ENCODE measurements around the gene ATAD2B. TPM values are rescaled to one million over a fixed set of nuclear protein-coding genes. Genes with fewer than 3 reads are reported as not detected.
A peak's percentile ranks its signal among the peaks of the same experiment; 100 is the strongest.
"Not testable (repeated sequence)": the region's sequence is repeated elsewhere in the genome, so short reads cannot be mapped to it uniquely, and the experiment has no call there.

Gene ATAD2B
- polyA plus RNA-seq (ENCODE audit: insufficient read depth in 1 of 5, insufficient read length in 5 of 5, low replicate concordance in 1 of 5) = 10 to 100 TPM; 16.7 to 28.7 (median 27.4) TPM
- long read RNA-seq, donor 1 = 0 reads
- long read RNA-seq, donor 2, partial matches to known transcripts = 6 of 6 reads
- long read RNA-seq, donor 2, other reads (novel, unspliced or antisense) = 0 of 6 reads
- long read RNA-seq, donor 3 = 0 reads
- long read RNA-seq, donor 4 = 0 reads
- long read RNA-seq, donor 5, partial matches to known transcripts = 15 of 15 reads
- long read RNA-seq, donor 5, other reads (novel, unspliced or antisense) = 0 of 15 reads
- long read RNA-seq, donor 6 = 0 reads
- long read RNA-seq, donor 7 = 0 reads
- long read RNA-seq, donor 8 = 0 reads

DNA sequence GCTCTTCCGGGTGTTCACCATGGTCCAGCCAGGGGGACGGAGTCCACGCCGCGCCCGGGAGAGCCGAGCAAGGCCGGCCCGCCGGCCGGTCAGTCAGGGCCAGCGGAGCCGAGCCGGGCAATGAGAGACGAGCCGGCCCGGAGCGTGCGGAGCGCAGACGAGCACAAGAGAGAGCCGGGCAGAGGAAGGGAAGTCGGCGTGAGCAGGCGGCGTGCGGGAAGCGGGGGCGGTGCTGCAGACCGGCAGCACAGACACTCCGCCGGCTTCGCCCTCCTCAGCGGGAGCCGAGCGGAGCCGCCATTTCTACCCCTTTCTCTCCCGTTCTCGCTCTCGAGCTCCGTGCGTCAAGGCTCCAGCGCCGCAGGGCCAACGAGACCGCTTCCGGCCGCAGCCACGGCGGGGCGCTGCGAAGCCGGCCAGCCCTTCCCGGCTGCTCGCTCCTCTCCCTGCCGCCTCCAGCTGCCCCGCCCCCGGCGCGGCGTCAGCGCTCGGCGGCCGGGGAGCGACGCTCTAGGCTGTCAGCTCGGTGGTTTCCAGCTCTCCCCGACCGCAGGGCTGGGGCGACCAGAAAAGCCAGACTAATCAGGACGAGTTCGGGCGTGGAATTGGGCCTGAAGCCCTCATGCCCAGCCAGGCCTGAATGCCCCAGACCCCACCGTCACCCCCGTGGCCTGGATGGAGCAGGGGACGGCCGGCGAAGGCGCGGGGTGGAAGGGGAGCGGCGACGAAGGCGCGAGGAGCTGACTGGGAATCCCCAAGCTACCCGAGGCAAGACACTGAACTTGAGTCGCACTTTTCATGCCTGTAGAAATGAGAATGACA is at the start of gene ATAD2B:
ATAD2B (minus strand) TSS at position 374 of the 822 bp plus-strand sequence; CDS start at position 21, 353 bp downstream.
- peak; percentile 97 for DNase-seq

DNA sequence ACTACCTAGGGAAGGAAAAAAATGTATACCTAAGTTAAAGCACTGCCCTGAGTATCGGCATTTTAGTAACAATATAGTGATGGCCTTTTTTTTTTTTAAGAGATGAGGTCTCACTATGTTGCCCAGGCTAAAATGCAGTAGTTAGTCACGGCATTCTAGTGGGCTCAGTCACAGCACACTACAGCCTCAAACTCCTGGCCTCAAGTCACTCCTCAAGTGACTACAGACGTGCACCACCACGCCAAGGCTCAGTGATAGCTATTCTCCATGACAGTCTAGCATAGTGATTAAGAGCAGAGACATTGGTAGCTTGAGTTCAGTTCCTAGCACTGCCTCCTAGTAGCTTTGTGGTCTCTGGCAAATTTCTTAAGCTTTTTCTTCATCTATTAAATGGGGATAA is 40.9 kb upstream of the ATAD2B start:
- DNase-seq = no peak

DNA sequence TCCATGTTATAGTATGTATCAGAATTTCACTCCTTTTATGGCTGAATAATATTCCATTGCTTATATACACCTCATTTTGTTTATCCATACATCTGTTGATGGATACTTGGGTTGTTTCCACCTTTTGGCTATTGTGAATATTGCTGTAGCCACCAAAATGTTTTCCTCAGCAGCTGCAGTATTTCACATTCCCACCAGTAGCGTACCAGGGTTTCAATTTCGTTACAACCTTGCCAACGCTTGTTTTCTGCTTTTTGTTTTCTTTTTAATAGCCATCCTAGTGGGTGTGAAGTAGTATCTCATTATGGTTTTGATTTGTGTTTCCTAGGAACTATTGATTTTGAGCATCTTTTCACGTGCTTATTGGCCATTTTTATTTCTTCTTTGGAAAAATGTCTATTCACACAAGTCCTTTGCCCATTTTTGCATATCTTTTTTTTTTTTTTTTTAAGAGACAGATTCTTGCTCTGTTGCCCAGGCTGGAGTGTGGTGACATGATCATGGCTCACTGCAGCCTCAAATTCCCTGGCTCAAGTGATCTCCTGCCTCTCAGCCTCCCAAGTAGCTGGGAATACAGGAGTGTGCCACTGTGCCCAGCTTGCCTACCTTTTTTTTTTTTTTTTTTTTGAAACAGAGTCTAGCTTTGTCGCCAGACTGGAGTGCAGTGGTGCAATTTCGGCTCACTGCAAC is 27.5 kb upstream of the ATAD2B start:
- DNase-seq = no peak

DNA sequence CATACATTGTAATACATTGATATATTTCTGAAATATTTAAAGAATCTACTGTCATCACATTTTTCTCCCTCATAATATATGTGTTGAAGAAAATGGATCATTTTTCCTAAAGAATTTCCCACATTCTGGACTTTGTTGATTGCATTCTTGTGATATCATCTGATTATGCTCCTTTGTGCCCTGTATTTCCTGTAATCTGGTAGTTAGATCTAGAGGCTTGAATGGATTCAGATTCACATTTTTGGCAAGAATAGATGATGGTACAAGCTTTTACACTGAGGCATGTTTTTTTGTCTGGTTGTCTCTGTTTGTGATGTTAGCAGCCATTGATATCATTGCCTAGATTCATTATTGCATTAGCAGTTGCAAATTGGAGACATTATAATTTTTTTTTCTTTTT is 26.7 kb upstream of the ATAD2B start:
- DNase-seq = no peak

DNA sequence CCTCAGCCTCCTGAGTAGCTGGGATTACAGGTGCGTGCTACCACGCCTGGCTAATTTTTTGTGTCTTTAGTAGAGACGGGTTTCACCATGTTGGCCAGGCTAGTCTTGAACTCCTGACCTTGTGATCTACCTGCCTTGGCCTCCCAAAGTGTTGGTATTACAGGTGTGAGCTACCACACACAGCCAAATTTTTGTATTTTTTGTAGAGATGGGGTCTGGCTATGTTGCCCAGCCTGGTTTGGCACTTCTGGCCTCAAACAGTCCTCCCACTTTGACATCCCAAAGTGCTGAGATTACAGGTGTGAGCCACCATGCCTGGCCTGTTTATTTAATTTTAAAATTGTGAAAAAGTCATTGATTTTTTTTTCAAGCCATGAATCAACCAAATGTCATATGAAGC is 25.6 kb upstream of the ATAD2B start:
- not testable (repeated sequence) for DNase-seq

GRCh38 chr2:23947350-23947749 is 20.4 kb upstream of the ATAD2B start:
- no peak for DNase-seq

- DNase-seq = no peak
Measured at GRCh38 chr2:23944976-23945375, 18.1 kb upstream of the ATAD2B start.

DNA sequence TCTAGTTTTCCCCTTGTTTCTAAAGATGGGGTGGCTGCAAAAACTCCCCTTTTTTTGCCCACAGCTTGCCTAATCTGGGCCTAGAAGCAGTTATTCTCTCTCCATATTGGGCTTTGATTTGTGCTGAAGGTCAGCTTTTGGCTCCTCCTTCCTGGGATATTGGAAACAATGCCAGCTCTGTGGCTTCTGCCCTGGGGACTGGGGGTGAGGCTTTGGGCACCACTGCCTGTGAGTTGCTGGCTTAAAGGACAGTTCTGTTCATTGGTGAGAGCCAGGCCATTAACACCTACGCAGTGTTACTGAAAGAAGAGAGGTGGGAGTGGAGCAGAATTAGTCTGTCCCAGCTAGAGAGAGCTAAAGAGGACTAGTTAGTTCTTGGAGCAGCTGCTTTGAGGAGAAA is 17.6 kb upstream of the ATAD2B start:
- no peak for DNase-seq

GRCh38 chr2:23943666-23944065 is 16.7 kb upstream of the ATAD2B start:
- DNase-seq = no peak

GRCh38 chr2:23941644-23942043 is 14.7 kb upstream of the ATAD2B start:
- no peak for DNase-seq

DNA sequence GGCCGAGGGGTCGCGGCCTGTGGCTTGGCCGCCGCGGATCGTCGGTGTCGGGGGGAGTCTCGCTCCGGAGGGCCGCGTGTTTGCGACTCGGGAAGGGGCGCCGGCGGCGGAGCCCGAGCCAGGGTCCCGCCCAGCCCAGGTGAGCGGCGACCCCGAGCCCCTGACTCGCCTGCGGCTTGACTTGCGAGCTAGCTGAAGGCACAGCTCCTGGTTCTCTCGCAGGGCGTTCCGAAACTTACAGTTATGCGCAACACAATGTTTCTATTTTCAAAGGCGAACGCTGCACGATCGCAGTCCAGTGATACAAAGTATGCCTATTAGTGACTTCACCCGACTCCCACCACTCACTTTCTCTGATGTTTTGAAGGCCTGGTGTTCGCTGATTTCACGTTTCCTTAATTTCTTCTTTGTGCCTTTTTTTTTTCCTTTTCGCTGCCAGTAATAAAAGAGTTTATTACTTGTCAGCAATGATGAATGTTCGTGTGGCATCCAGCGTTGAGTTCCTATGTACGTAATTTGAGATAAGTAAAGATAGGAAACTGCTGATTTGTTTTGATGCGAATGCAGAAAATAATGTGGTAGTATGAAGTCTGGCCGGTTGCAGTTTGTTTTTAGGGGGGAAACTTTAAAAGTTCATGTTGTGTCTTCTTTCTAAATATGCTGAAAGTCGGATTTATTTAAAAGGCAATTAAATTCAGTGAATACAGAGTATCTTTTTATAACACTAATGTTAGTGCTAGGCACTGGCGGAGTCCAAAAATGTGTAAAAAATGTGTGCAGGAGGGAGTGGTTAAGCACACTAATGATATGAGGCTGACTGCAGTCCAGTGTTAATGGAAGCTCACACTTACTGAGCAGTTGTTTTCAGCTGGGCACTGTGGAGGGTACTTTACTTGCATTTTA is 14.0 kb upstream of the ATAD2B start:
- DNase-seq = peak in 1 of 2 donors; percentile 51

DNA sequence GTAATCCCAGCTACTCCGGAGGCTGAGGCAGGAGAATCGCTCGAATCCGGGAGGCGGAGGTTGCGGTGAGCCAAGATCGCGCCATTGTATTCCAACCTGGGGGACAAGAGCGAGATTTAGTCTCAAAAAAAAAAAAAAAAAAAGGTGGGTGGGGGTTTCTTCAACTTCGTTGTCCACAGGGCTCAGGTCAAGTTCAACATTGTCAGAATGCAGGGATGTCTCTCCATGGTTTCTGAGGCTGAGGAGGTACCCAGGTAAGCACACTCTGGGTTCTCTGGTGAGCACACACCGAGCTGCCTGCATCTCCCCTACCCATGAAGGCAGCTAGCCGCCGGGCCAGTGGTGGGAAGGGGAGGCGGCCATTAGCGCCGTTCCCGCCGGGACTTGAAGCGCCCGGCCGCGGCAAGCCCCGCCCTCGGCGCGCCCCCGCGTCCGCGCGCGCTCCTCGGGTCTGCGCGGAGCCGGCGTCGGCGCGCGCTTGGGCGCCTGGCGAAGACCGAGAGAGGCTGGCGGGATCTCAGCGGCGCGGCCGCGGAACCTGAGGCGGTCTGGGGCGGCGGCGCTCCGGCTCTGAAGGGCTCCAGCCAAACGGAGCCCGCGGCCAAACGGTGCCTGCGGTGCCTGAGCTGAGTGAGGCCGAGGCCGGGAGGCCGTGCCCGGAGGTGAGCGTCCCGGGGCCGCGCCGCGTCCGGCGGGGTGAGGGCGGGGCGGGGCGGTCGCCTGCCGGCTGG is 13.2 kb upstream of the ATAD2B start, which contains the start of gene UBXN2A:
UBXN2A (plus strand) TSS at position 477 of the 731 bp plus-strand sequence. CDS start 17,852 bp downstream, outside the sequence.
- DNase-seq = peak; percentile 86 to 88

DNA sequence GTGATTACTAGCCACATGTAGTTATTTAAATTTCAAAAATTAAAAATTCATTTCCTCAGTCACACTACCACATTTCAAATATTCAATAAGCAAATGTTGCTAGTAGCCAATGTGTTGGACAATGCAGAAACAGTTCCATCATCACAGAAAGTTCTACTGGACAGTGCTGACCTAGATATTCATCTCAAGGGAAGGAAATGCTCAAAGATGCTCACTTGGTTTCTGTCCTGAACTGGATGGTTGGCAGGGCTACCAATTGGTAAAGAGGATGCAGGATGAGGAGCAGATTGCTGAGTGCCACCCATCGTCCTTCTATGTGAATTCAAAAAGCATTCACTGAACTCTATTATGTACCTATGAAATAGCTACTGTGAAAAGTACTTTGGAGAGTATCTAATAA is 7.3 kb upstream of the ATAD2B start:
- no peak for DNase-seq

GRCh38 chr2:23926290-23926749 is 603 bp downstream of the ATAD2B start:
- peak in 1 of 2 donors; percentile 58 for DNase-seq

- DNase-seq = peak; percentile 50 to 62
Measured at GRCh38 chr2:23925702-23926289, 1.1 kb downstream of the ATAD2B start.

DNA sequence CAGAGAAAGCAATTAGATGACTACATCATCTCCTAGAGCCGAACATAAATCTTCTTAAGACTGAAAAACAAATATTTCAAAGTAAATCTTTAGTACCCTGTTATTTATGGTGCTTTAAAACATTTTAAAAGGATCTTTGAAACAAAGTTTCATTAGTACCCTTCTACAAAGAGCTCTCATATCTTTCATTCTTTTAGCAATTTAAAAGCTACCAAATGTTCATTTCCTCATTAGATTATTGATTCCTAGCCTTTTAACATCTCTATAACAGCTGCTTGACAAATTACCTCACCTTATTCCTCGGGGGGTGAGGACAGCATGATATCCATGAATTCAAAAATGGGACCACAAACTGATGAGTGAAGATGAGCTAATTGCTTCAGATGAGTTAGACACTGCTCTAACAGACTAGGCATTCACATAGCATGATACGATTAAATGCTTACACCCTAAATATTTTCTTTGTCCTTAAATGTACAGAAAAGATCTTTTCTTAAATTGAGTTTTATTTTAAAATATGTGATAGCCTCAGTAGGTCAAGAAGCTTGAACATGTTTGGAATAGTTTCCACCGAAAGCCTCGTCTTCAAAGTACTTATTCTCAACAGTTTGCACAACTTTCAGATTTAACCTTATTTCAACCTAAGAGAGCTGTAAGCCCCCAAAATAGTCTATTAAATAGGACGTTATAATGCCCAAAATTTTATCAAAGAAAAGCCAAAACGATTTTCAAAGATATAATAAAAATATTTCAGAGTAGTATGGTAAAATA is 2.1 kb downstream of the ATAD2B start:
- no peak for DNase-seq

DNA sequence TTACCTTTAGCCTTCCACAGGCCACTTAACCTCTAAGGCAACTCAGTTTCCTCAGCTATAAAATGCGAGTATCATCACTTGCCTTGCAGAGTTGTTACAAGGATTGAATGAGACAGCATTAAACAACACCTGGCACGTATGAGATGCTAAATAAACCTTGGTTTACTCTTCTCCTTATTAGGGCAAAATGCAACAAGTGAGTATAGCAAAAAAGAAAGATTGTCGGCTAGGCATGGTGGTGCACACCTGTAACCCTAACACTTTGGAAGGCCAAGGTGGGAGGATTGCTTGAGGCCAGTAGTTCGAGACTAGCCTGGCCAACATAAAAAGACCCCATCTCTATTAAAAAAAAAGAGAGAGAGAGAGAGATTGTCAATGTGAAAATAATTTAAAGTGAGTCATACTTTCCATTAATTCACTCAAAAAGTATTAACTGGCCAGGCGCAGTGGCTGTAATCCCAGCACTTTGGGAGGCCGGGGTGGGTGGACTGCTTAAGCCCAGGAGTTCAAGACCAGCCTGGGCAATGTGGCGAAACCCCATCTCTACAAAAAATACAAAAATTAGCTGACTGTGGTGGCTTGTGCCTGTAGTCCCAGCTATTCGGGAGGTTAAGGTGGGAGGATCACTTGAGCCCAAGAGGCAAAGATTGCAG is 8.0 kb downstream of the ATAD2B start:
- DNase-seq = no peak

GRCh38 chr2:23916727-23917405 is 10.1 kb downstream of the ATAD2B start:
- DNase-seq = no peak

Data from right lung (tissue), 10 donors.